SU-DHL-6 (cell line): ENCODE measurements around the gene BEND5.

Source experiments
- EZH2phosphoT487 ChIP-seq: fragments of 200-600 bp; sonication (generic), shearing (Covaris generic); conservative IDR thresholded peaks from 2 replicates; pipeline ENCODE4 v1.6.1; 2018; ENCODE audit warnings: mild to moderate bottlenecking, antibody characterized with exemption, low read length, moderate library complexity, mixed read lengths
- TF ChIP-seq, protein P1 (sequence below): fragments of 200-600 bp; sonication (generic); IDR thresholded peaks from one replicate; pipeline ENCODE4 v1.5.1; 2017; ENCODE audit warnings: antibody characterized with exemption, mild to moderate bottlenecking, low read length, moderate library complexity; ENCODE audit not compliant: insufficient read depth, poor library complexity, severe bottlenecking

DNA sequence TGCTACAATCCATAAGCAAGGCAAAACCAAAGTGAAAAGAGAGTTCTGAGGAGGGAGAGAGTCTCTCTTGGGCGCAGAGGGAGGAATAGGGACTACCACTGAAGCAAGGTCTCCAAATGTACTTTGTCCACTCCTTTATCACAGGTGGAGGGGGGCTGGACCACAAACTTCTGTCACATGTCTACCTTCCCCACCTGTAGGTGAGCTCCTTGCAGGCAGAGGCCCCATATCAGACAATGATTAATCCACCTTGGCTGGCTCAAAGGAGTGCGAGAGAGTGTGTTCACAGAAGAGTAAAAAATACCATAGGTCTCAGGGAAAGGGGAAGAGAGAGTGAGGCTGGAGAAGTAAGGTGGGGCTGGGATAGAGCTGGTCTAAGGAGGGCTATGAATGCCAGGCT lies 4.5 kb downstream of the BEND5 start:
- TF ChIP-seq, protein P1, sequence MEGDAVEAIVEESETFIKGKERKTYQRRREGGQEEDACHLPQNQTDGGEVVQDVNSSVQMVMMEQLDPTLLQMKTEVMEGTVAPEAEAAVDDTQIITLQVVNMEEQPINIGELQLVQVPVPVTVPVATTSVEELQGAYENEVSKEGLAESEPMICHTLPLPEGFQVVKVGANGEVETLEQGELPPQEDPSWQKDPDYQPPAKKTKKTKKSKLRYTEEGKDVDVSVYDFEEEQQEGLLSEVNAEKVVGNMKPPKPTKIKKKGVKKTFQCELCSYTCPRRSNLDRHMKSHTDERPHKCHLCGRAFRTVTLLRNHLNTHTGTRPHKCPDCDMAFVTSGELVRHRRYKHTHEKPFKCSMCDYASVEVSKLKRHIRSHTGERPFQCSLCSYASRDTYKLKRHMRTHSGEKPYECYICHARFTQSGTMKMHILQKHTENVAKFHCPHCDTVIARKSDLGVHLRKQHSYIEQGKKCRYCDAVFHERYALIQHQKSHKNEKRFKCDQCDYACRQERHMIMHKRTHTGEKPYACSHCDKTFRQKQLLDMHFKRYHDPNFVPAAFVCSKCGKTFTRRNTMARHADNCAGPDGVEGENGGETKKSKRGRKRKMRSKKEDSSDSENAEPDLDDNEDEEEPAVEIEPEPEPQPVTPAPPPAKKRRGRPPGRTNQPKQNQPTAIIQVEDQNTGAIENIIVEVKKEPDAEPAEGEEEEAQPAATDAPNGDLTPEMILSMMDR = no peak
- TF ChIP-seq EZH2phosphoT487 = no peak
